Activated naive CD4-positive, alpha-beta T cell treated with anti-CD3 and anti-CD28 coated beads for 36 hours (primary cell): ENCODE data around the gene ESRP2. TPM values are rescaled to one million over a fixed set of nuclear protein-coding genes. Genes with fewer than 3 reads are reported as not detected.

ENCODE experiments used
- CTCF ChIA-PET: fragments of 350-600 bp; sonication (Branson Sonifier 250); formaldehyde crosslinking; loops from one replicate; lab custom pipeline; 2021; ENCODE audit warnings: antibody characterized with exemption; lab: Charles Lee
- DNase-seq: peaks from one replicate; pipeline ENCODE4 v3.0.0-alpha.2; 2020
- H3K27ac Mint-ChIP-seq: one replicate; pipeline ENCODE4 v1.8.0; 2021; ENCODE audit warnings: mild to moderate bottlenecking, mixed read lengths
- H3K27me3 Mint-ChIP-seq: one replicate; pipeline ENCODE4 v1.8.0; 2021; ENCODE audit warnings: low read depth, mixed read lengths
- H3K36me3 Mint-ChIP-seq: one replicate; pipeline ENCODE4 v1.8.0; 2021; ENCODE audit warnings: low read depth, mixed read lengths
- H3K4me1 Mint-ChIP-seq: one replicate; pipeline ENCODE4 v1.8.0; 2021; ENCODE audit warnings: low read depth, mixed read lengths
- H3K4me3 Mint-ChIP-seq: one replicate; pipeline ENCODE4 v1.8.0; 2021; ENCODE audit warnings: mild to moderate bottlenecking, moderate library complexity, mixed read lengths
- H3K9me3 Mint-ChIP-seq: one replicate; pipeline ENCODE4 v1.8.0; 2021; ENCODE audit warnings: mixed read lengths
- intact Hi-C: fragments of 100-400 bp; cut with micrococcal nuclease; formaldehyde crosslinking; loops from one replicate; pipeline ENCODE4 v1.15.1; 2023
- total RNA-seq, 2 experiments: library from RNA; stranded (reverse); gene quantifications; one replicate each; pipeline ENCODE4 v1.2.3, GENCODE V29; 2021

The ESRP2 gene
- under 1 TPM; 0.21 to 0.35 TPM for total RNA-seq

DNA sequence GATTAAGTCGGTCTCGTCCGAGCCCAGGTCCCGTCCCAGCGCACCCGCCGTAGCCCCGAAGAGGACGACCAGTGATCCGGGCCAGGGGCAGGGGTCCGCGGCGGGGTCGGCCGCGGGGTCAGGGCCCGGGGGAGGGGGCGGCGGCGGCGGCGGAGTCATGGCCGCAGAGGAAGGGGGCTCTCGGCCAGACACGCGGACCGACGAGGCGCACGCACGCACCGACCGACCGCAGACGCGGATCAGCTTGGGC, at the start of gene ESRP2:
Gene ESRP2 (minus strand): TSS at position 241 of the 250 bp plus-strand sequence. CDS start 82 bp downstream, at position 159.
- intact Hi-C loops: loop anchor here (2.0 to 10.0 kb wide), 2 partner anchors 151 to 431 kb away; partner anchors contain the start of genes NFATC3, RANBP10 and TSNAXIP1
- H3K4me1 Mint-ChIP-seq: peaks cover 30% of the 10 kb centered on the region
- no peak for DNase-seq
- H3K27ac Mint-ChIP-seq: peak within 1 kb of the TSS; percentile 51
- no peaks in the 10 kb centered on the region for H3K27me3 Mint-ChIP-seq
- no peaks in the 10 kb centered on the region for H3K9me3 Mint-ChIP-seq
- no peaks in the 10 kb centered on the region for H3K36me3 Mint-ChIP-seq
- CTCF ChIA-PET: no interaction called here
- peak within 1 kb of the TSS; percentile 93 for H3K4me3 Mint-ChIP-seq

DNA sequence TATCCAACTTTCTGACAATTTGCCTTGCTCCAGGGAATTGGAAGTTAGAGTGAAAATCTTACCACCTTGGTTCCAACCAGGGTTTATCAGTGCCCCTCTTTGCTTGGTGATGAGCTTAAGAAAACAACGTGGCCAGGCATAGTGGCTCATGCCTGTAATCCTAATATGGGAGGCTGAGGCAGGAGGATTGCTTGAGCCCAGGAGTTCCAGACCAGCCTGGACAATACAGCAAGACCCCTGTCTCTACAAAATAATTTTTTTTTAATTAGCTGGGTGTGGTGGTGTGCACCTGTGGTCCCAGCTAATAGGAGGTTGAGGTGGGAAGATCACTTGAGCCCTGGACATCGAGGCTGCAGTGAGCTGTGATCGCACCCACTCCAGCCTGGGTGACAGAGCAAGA, 49.8 kb upstream of the ESRP2 start:
- Mint-ChIP-seq H3K4me1 (peaks cover 99% of the 10 kb centered on the region), H3K27ac (peak overlapping the region; percentile 92), H3K27me3 (no peaks in the 10 kb centered on the region), H3K4me3 (peak overlapping the region; percentile 67), H3K9me3 (no peaks in the 10 kb centered on the region), H3K36me3 (peaks cover 61% of the 10 kb centered on the region)
- CTCF ChIA-PET: interaction anchor here (1.2 to 10.6 kb wide), 7 partner anchors 11 to 45 kb away, joined by 3 to 181 read pairs (median 5); partner anchors contain the start of gene SLC7A6
- intact Hi-C loops: loop anchor here (2.0 to 5.0 kb wide), 2 partner anchors 43 to 198 kb away; partner anchors contain the start of gene NFATC3
- no peak for DNase-seq

DNA sequence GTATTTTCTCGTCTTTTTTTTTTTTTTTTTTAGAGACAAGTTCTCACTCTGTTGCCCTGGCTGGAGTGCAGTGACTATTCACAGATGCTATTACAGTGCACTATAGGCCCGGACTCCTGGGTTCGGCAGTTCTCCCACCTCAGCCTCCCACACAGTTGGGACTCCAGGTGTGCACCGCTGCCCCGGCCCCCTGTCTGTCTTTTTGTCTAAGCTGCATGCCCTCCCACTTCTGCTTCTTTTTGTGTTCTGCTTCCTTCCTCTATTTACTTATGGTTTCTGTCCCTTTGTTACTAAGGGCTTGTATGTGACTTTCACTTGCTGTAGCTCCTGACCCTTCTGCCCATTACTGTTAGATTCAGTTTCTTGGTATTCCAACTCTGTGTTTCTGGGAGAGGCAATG, 48.9 kb upstream of the ESRP2 start:
- Mint-ChIP-seq H3K27me3 (no peaks in the 10 kb centered on the region), H3K9me3 (no peaks in the 10 kb centered on the region), H3K36me3 (peaks cover 57% of the 10 kb centered on the region), H3K4me3 (peak overlapping the region; percentile 58), H3K27ac (peak overlapping the region; percentile 92), H3K4me1 (peaks cover 98% of the 10 kb centered on the region)
- no peak for DNase-seq
- intact Hi-C loops: loop anchor here (1.0 to 5.0 kb wide), 3 partner anchors 10 to 198 kb away; partner anchors contain the start of gene NFATC3
- CTCF ChIA-PET: interaction anchor here (1.2 to 10.6 kb wide), 5 partner anchors 11 to 43 kb away, joined by 3 to 181 read pairs (median 3); partner anchors contain the start of gene SLC7A6

DNA sequence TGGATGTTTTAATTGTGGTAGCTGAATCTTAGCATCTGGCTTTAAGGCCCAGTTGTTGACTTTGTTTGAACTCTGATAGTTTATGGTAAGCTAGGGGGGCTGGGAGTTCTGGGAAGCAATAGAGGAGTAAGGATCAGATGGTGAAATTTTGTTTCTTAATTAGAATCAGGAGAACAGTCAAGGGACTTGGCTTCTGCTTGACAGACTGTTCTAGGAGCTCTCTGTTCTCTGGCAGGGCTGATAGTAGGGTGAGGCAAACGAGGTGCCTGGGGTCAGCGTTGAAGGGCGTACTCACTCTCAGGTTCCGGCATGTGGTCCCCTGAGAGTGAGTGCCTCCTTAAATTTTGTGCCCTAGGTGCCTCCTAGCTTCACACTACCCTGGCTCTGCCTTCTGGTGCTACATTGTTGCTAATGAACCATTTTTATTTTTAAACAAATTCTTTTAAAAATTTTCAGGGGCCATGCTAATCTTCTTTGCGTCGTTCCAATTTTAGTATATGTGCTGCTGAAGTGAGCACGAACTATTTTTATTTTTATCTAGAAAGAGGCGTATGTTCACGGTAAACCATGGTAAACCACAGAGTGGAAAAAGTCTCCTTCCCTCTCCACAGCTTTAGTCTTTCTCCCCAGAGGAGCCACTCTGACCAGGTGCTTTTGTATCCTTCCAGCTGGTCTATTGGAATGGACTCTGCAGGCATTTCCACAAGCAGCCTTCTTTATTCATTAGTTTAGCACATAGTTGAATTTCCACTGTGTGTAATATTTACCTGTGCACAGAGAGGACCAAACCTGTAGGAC, 48.1 kb upstream of the ESRP2 start:
- Mint-ChIP-seq H3K4me3 (peak overlapping the region; percentile 58), H3K27ac (peak overlapping the region; percentile 92), H3K36me3 (peaks cover 64% of the 10 kb centered on the region), H3K9me3 (no peaks in the 10 kb centered on the region), H3K4me1 (peaks cover 97% of the 10 kb centered on the region), H3K27me3 (no peaks in the 10 kb centered on the region)
- intact Hi-C loops: loop anchor here (1.0 to 2.0 kb wide), 2 partner anchors 9 to 45 kb away; no protein-coding TSS in a partner anchor
- no peak for DNase-seq
- CTCF ChIA-PET: interaction anchor here (0.7 to 10.6 kb wide), 6 partner anchors 12 to 45 kb away, joined by 3 to 181 read pairs (median 4); partner anchors contain the start of gene SLC7A6

DNA sequence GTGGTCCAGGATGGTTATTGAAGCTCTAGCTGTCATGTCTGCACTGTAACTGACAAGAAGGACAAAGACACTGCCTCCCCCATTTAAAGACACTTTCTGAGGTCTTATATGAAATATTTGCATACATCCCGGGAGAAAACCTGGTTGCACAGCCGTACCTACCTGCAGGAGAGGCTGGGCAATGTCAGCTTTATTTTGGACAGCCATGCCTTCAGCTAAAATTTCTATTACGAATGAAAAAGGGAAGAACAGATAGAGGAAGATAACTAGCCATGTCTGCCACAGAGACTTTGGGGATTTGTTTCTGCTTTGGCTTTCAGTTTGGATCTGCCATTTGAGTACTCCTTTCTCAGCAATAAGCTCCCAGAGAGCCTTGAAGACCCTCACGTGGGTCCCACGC, 47.4 kb upstream of the ESRP2 start:
- Mint-ChIP-seq H3K9me3 (no peaks in the 10 kb centered on the region), H3K4me1 (peaks cover 91% of the 10 kb centered on the region), H3K4me3 (peak overlapping the region; percentile 34), H3K27ac (peak overlapping the region; percentile 92), H3K36me3 (peaks cover 64% of the 10 kb centered on the region), H3K27me3 (no peaks in the 10 kb centered on the region)
- intact Hi-C loops: no loop called here
- DNase-seq: no peak
- CTCF ChIA-PET: interaction anchor here (0.7 to 10.6 kb wide), 5 partner anchors 11 to 46 kb away, joined by 3 to 181 read pairs (median 6); partner anchors contain the start of gene SLC7A6

DNA sequence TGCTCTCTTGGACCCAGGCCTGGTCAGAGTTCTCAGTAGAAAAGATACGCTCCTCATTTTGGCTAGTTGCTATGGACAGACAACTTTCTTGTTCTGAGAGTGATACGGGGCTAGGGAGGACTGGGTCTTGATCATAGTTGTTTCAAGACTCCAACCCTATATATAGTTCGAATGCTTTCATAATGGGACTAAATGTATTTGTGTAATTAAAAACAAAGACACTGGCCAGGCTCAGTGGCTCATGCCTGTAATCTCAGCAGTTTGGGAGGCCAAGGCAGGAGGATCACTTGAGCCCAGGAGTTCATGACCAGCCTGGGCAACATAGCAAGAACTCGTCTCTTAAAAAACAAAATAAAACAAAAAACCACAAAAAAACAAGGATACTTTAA, 46.1 kb upstream of the ESRP2 start:
- CTCF ChIA-PET: interaction anchor here (3.1 kb wide), 1 partner anchor 20 kb away, joined by 14 read pairs; no protein-coding TSS in a partner anchor
- Mint-ChIP-seq H3K36me3 (peaks cover 53% of the 10 kb centered on the region), H3K27ac (peak overlapping the region; percentile 92), H3K9me3 (no peaks in the 10 kb centered on the region), H3K4me3 (no peak overlapping the region), H3K4me1 (peaks cover 78% of the 10 kb centered on the region), H3K27me3 (no peaks in the 10 kb centered on the region)
- no peak for DNase-seq
- intact Hi-C loops: no loop called here

DNA sequence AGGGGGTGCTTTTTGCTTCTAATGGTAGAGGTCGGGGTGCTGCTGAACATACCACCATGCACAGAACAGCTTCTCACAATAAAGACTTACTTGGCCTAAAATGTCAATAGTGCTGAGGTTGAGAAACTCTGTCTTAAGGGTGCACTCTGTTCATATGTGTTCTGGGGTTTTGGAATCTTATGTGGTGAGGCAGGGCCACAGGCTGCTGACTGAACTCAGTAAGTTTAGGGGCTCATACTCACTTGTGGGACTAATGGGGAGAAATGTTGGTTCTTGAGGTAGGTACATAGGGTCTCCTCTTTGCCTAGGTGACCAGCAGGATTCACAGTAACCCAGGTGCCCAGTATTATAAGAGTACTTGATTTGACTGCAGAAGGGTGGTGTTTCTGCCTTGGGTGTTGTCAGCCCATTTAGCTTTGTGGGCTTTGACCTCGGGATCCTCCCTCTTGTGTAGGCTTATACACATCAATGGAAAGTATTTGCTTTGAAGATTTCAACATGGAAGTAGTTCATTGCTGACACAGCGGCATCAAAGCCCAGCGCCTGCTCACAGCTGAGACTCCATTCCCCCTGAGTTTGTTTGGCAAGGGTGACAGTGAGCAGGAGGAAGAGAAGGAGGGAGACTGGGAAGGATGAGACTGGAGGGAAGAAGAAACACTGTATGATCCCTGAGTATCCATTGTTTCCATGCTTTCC, 45.6 kb upstream of the ESRP2 start:
- H3K27ac Mint-ChIP-seq: peak overlapping the region; percentile 92
- H3K4me1 Mint-ChIP-seq: peaks cover 74% of the 10 kb centered on the region
- H3K9me3 Mint-ChIP-seq: no peaks in the 10 kb centered on the region
- H3K4me3 Mint-ChIP-seq: no peak overlapping the region
- H3K27me3 Mint-ChIP-seq: no peaks in the 10 kb centered on the region
- intact Hi-C loops: no loop called here
- H3K36me3 Mint-ChIP-seq: peaks cover 52% of the 10 kb centered on the region
- CTCF ChIA-PET: interaction anchor here (1.0 to 3.1 kb wide), 3 partner anchors 12 to 30 kb away, joined by 3 to 14 read pairs (median 3); partner anchors contain the start of genes PRMT7 and SLC7A6OS
- peak; percentile 43 for DNase-seq

DNA sequence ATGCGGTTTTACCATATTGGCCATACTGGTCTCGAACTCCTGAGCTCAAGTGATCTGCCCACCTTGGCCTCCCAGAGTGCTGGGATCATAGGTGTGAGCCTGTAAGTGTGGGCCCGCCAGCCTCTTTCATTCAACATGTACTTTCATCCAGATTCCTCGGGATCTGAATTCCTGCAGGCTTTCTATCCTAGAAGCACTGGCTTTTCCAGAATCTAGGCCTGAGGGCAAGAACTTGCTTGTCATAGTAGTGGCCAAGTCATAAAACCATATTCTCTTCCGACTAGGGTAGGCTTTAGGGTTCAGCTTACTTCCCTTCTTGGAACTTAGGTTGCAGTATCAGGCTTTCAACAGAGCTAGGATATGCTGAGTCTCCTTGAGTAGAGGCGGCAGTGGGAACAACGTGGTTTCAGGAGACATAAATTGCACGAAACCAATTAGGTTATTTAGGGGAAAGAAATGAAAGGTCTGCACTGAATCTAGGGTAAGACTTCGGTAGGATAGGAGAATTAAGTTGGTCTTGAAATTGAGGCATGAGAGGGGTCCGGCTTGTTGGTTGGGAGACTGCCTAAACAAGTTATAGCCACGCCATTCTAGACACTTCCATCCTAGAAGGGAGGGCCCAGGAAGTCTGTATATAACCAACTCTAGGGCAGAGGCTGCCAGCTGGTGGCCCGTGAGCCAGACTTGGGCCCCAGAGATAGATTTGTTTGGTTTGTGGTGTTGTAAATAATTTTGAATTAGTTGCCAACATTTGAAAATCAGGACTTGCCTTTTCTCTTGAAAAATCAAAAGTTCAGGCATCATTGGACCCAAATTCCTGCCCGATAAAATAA, 44.0 kb upstream of the ESRP2 start:
- CTCF ChIA-PET: interaction anchor here (0.6 to 3.1 kb wide), 5 partner anchors 9 to 50 kb away, joined by 3 to 14 read pairs (median 7); partner anchors contain the start of gene SLC7A6
- H3K4me3 Mint-ChIP-seq: no peak overlapping the region
- intact Hi-C loops: loop anchor here (10.0 kb wide), 1 partner anchor 475 kb away; no protein-coding TSS in a partner anchor

DNA sequence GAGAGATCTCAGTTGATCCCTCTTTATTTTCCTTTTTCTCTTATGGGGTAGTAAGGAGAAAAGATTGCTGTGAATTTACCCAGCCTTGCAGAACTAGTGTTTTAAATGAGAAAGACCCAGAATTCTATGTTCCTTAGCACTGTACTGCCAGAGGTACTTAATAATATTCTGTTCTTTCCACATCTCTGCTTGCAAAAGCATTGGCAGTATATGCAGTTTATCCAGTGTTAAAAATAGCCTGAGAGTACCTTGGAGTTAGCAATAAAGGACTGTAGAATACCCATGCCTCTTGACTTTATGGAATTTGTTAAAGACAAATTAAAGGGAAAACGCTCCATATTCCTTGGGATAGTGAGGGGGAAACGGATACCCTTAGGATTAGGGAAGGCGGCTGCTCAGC, 40.3 kb upstream of the ESRP2 start:
- no peaks in the 10 kb centered on the region for H3K9me3 Mint-ChIP-seq
- no peaks in the 10 kb centered on the region for H3K27me3 Mint-ChIP-seq
- H3K4me1 Mint-ChIP-seq: peaks cover 74% of the 10 kb centered on the region
- H3K36me3 Mint-ChIP-seq: peaks cover 57% of the 10 kb centered on the region
- H3K27ac Mint-ChIP-seq: peak overlapping the region; percentile 99
- DNase-seq: no peak
- H3K4me3 Mint-ChIP-seq: peak overlapping the region; percentile 52
- intact Hi-C loops: loop anchor here (10.0 kb wide), 1 partner anchor 479 kb away; no protein-coding TSS in a partner anchor
- CTCF ChIA-PET: interaction anchor here (1.0 to 1.6 kb wide), 3 partner anchors 12 to 52 kb away, joined by 3 to 7 read pairs (median 5); partner anchors contain the start of gene SLC7A6

More for the DNA sequence above, 44.0 kb upstream of the ESRP2 start:
- peak overlapping the region; percentile 92 for H3K27ac Mint-ChIP-seq
- no peak for DNase-seq
- H3K27me3 Mint-ChIP-seq: no peaks in the 10 kb centered on the region
- peaks cover 74% of the 10 kb centered on the region for H3K4me1 Mint-ChIP-seq
- peaks cover 55% of the 10 kb centered on the region for H3K36me3 Mint-ChIP-seq
- no peaks in the 10 kb centered on the region for H3K9me3 Mint-ChIP-seq

DNA sequence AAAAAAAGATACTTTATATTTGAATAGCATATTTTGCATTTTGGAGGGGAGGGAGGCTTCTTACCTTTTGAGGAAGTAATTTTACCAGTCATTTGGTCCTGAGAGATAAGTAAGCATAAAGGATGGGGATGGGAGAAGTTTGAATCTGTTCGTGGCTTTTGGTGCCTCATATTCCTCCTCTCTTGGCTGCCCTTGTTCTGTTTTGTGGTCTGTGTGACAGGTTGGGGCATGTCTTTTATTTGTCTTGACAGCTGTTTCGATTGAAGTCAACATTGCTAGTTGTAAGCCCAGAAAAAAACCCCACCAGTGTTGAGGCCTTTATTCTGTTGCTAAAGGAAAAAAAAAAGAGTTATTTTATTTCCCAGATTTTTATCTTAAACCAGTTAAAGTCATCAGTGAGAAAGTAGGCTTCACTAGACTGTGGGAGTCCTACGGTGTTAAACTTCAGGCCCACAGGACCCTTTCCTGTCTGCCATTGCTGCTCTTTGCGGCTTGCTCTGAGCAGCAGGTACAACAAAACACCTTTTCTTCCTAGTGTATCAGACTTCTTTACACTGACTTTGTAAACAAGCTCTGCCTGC, 39.8 kb upstream of the ESRP2 start:
- CTCF ChIA-PET: interaction anchor here (0.8 to 1.6 kb wide), 2 partner anchors 14 to 53 kb away, joined by 5 to 7 read pairs; no protein-coding TSS in a partner anchor
- Mint-ChIP-seq H3K4me3 (peak overlapping the region; percentile 52), H3K27me3 (no peaks in the 10 kb centered on the region), H3K9me3 (no peaks in the 10 kb centered on the region), H3K27ac (peak overlapping the region; percentile 99), H3K4me1 (peaks cover 74% of the 10 kb centered on the region), H3K36me3 (peaks cover 58% of the 10 kb centered on the region)
- DNase-seq: peak; percentile 78
- intact Hi-C loops: loop anchor here (1.0 to 10.0 kb wide), 4 partner anchors 9 to 479 kb away; partner anchors contain the start of gene SLC7A6OS

DNA sequence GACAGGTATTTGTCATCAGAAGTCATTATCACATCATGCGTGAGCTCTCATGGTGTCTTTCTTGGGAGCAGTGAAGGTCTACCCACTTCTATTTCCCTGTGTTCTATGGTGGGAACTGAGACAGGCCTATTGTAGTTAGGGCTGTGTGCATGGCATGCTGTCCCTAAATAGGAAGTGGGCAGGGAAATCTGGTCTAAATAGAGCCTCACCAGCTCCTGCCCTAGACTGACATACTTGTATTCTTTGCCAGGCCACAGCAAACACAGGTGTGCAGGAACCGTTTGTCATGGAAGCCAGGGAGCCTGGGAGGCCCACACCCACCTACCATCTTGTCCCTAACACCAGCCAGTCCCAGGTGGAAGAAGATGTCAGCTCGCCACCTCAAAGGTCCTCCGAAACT, 38.5 kb upstream of the ESRP2 start:
- H3K36me3 Mint-ChIP-seq: peaks cover 51% of the 10 kb centered on the region
- H3K4me1 Mint-ChIP-seq: peaks cover 75% of the 10 kb centered on the region
- H3K4me3 Mint-ChIP-seq: peak overlapping the region; percentile 19

More for the DNA sequence above, 38.5 kb upstream of the ESRP2 start:
- DNase-seq: no peak
- intact Hi-C loops: loop anchor here (10.0 kb wide), 1 partner anchor 480 kb away; no protein-coding TSS in a partner anchor
- Mint-ChIP-seq H3K27ac (peak overlapping the region; percentile 99), H3K27me3 (no peaks in the 10 kb centered on the region), H3K9me3 (no peaks in the 10 kb centered on the region)
- CTCF ChIA-PET: interaction anchor here (0.7 to 5.9 kb wide), 6 partner anchors 10 to 55 kb away, joined by 3 to 41 read pairs (median 7); partner anchors contain the start of gene SLC7A6
